ENCODE results near the gene ZNF813.
"Not testable (repeated sequence)": the region's sequence is repeated elsewhere in the genome, so short reads cannot be mapped to it uniquely, and the experiment has no call there.

Gene ZNF813

DNA sequence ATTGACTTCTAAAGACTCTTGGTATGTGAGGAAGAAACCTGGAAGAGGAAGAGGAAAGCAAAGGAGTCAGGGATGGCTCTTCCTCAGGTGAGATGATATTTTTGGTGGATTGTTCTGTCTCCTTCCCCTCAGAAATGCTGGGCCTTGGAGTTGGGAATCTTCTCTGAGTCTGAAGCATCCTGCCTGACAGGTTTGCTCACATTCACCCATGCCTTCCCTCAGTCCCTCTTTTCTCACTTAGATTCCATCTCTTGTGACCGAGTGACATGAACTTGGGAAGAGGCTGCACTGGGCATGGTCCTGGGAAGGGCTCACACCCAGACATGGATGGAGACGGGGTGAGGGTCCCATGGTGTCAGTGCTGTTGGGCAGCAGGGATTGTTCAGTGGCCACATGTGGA lies 16.2 kb downstream of the ZNF813 start:
- DNase-seq, ATAC-seq: not testable (repeated sequence)

GRCh38 chr19:53485046-53486004 lies 17.8 kb downstream of the ZNF813 start:
- DNase-seq (no peak), ATAC-seq (no peak)

DNA sequence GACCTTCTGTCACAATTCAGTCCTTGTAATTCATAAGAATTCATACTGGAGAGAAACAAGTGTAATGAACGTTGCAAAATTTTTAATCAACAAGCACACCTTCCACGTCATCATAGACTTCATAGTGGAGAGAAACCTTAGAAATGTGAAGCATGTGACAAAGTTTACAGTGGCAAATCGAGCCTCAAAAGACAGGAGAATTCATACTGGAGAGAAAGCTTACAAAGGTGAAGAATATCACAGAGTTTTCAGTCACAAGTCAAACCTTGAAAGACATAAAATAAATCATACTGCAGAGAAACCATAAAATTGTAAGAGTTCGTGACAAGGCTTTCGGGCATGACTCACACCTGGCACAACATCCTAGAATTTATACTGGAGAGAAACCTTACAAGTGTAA lies 24.6 kb downstream of the ZNF813 start:
- no peak for ATAC-seq
- DNase-seq = no peak

GRCh38 chr19:53497311-53498023 lies 29.9 kb downstream of the ZNF813 start:
- not testable (repeated sequence) for ATAC-seq, DNase-seq

DNA sequence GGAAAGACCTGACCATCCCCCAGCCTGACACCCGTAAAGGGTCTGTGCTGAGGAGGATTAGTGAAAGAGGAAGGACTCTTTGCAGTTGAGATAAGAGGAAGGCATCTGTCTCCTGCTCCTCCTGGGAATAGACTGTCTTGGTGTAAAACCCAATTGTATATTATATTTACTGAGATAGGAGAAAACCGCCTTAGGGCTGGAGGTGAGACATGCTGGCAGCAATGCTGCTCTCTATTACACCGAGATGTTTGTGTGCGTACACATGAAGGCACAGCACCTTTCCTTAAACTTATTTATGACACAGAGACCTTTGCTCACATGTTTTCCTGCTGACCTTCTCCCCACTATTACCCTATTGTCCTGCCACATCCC lies 30.5 kb downstream of the ZNF813 start:
- not testable (repeated sequence) for DNase-seq, ATAC-seq

DNA sequence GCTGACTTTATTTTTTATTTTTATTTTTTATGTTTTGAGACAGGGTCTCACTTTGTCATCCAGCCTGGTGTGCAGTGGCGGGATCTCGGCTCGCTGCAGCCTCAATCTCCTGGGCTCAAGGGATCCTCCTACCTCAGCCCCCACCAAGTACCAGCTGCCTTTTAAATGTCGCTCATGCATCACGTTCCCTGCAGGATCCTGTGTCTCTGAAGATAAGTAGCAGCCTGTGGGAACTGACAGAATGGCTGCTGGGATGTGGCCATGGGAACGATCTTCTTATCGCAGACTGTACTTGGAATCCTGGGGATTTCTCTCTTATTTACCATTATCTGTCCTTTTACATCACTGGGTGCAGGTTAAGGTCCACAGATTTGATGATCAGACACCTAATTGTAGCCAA lies 35.6 kb downstream of the ZNF813 start:
- ATAC-seq, DNase-seq: not testable (repeated sequence)

- not testable (repeated sequence) for DNase-seq, ATAC-seq
Measured at GRCh38 chr19:53503671-53504364, 36.3 kb downstream of the ZNF813 start.

DNA sequence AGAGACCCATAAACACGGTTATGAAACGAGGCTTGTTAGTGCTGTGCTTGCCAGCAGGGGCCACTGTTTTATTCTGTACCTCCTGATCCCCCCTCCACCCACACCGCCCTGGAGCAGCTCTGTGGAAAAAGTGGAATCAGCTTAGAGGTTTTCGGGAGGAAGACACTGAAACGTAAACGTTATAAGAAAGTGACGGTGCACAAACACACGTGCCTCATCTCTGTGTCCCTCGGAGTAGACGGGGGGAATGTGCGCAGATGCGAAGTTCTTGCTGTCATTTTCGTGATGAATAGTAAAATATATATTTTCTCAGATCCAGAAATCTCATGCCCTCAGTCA lies 36.8 kb downstream of the ZNF813 start:
- not testable (repeated sequence) for ATAC-seq

GRCh38 chr19:53504885-53505284 lies 37.4 kb downstream of the ZNF813 start:
- DNase-seq (no peak), ATAC-seq (no peak)

More for the DNA sequence above, 36.8 kb downstream of the ZNF813 start:
- not testable (repeated sequence) for DNase-seq

DNA sequence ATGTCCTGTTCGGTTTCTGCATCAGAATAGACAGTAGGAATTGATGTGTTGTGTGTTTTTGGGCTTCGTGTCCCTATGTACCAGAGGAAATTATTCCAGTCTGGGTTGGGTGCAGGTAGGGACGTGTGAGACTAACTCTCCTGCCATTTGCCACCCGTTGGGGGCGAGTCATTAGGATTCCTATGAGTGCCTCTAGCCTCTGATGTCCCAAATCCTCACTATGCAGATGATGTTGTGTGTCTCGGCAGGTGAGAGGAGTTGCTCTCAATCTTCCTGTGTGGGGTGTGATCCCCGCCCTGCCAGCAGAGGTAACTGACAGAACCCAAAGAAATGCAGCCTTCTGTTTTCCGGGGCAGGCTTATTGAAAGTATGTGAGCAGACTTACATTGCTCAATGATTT lies 39.2 kb downstream of the ZNF813 start:
- DNase-seq = no peak

DNA sequence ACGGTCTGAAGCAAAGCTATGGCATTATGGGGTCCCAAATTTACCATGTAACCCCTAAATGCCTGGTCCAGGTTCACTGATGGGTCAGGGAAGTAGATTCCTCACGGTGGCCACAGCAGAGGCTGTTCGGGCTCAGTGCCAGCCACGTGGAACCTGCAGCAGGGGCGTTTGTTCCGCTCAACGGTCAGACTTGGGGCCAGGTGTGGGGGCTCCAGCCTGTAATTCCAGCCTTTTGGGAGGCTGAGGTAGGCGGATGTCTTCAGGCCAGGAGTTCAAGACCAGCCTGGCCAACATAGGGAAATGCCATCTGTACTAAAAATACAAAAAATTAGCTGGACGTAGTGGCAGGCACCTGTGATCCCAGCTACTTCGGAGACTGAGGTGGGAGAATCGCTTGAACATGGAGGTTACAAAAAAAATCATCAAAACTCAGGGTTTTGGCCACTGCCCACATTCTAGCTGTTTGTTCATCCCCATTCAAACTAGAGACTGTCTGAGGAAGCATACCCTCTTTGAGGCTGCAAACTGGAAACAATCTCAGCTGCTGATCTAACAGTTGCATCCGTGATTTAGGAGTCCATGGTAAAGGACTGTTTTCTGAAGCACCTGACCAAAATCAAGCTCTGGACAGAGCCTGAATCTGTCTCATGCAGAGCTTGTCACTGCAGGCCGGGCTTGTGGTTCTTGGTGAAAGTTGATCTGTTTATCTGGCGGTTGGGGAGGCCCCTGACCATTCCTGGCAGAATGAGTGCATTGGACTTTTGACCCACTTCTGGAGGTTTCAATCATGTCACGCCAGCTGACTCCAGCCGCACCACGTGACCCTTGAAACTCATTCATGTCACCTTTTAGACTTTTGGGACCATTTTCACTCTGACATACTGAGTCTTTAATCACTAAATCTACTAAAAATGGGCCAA lies 40.2 kb downstream of the ZNF813 start:
- no peak for DNase-seq
- no peak for ATAC-seq

More for the DNA sequence above, 39.2 kb downstream of the ZNF813 start:
- ATAC-seq = no peak

- no peak for ATAC-seq
- DNase-seq = no peak
Measured at GRCh38 chr19:53509443-53509842, 41.9 kb downstream of the ZNF813 start.

DNA sequence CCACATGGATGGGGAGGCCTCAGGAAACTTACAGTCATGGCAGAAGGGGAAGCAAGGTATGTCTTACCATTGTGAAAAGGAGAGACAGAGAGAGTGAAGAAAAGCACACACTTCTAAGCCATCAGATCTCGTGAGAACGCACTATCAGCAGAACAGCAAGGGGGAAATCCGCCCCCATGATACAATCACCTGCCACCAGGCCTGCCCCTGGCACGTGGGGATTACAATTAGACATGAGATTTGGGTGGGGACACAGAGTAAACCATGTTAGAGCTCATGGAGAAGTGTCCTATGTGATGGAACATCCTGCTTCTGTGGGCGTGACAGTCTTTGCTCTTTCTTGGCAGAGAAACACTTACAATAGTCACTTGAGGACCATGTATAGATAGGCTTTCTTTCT lies 42.3 kb downstream of the ZNF813 start:
- no peak for ATAC-seq
- no peak for DNase-seq

DNA sequence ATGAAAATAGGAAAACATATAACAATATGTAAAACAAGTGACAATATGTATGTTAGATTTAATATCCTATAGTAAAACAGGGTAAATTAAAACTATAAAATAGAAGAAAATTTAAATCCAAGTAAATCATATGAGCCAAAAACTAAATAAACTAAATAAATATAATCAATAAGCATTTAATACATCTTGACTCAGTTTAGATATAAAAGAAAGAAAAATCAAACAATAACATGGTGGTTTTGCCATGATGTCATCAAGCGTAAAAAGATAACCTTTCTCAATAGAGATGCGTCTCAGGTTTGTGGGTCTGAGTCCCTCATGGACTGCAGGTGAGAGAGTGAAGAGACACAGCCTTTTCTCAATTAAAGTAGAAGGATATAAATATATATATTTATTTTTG lies 43.8 kb downstream of the ZNF813 start:
- ATAC-seq (no peak), DNase-seq (no peak)

GRCh38 chr19:53511933-53512374 lies 44.4 kb downstream of the ZNF813 start:
- peak; percentile 54 for DNase-seq
- peak; percentile 40 for ATAC-seq

- not testable (repeated sequence) for ATAC-seq
Measured at GRCh38 chr19:53515047-53515446, 47.5 kb downstream of the ZNF813 start.

DNA sequence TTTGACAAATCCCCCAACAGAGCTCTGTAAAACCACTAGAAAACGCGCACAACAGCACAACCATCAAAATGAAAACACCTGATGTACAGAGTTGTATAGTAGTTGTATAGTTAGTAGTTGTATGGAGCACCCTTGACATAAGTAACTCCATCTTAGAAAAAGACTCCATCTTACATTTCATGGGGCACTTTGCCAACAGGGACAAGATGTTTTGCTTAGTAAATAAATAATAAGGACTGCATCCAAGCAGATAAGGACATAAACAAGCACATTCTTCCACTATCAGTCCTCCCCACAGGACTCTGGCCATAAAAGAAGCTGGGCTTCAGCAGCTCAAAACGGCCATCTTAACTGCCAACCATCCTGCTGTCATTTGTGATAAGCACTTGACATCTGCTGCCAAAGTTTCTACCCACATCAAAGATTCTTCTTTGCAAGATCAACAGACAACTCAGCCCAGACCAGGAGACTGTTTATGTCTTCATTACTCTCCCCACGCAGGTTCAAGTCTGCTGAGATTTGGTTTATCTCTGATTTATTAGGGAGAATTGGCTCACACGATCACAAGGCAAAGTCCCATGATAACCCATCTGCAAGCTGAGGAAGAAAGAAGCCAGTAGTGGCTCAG lies 49.7 kb downstream of the ZNF813 start:
- ATAC-seq (no peak), DNase-seq (no peak)

More at GRCh38 chr19:53515047-53515446, 47.5 kb downstream of the ZNF813 start:
- not testable (repeated sequence) for DNase-seq

DNA sequence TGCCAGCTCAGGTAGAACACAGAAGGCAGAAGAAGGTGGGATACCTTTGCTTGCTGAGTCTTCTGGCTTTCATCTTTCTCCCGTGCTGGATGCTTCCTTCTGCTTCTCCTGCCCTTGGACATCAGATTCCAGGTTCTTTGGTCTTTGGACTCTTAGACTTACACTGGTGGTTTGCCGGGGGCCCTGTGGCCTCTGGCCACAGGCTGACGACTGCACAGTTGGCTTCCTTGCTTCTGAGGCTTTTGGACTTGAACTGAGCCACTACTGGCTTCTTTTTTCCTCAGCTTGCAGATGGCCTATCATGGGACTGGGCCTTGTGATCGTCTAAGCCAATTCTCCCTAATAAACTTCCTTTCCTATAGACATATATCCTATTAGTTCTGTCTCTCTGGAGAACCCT lies 50.6 kb downstream of the ZNF813 start:
- no peak for ATAC-seq
- no peak for DNase-seq

- ATAC-seq (no peak), DNase-seq (no peak)
Measured at GRCh38 chr19:53518716-53519115, 51.2 kb downstream of the ZNF813 start.

DNA sequence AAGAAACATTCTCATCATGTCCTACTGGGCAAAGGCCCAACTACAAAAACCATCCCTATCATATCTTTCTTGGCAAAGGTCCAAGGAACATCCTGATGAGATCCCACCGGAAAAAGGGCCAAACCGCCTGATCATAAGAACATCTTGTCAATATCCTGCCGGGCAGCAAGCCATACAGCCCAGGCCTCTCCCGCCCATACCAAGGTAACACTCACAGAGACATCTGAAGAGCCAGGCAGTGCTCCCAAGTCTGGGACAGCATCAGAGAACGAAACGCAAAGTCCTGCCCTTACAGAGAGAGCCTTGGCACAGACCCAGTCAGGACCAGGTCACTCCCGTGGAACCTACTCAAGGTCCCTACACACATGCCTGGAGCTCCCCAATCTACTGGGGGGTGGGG lies 51.9 kb downstream of the ZNF813 start:
- no peak for ATAC-seq

GRCh38 chr19:53520163-53520546 lies 52.6 kb downstream of the ZNF813 start:
- no peak for DNase-seq
- no peak for ATAC-seq

More for the DNA sequence above, 51.9 kb downstream of the ZNF813 start:
- DNase-seq = no peak

All from stimulated activated naive CD8-positive, alpha-beta T cell treated with anti-CD3 and anti-CD28 coated beads, Interleukin-15, Interleukin-2, amounts not matched to agents 100 U/mL and 50 U/mL, for 24 hours (primary cell).